Keratinocyte (primary cell): ENCODE data around the gene NALCN. TPM values are rescaled to one million over a fixed set of nuclear protein-coding genes. Genes with fewer than 3 reads are reported as not detected.

Source experiments
- DNase-seq: peaks from one replicate; pipeline ENCODE4 v3.0.0-alpha.2; 2011; ENCODE audit warnings: low read depth, missing footprints, low spot score
- FAIRE-seq: peaks from 2 replicates; lab custom pipeline; 2011; peaks lifted over from hg19 to GRCh38; lab: Jason Lieb, UNC
- H2AFZ ChIP-seq: 2 replicates; pipeline ENCODE4 v1.6.0; 2012; ENCODE audit warnings: low read length, control low read depth, inconsistent platforms; ENCODE audit not compliant: control insufficient read depth
- H3K27ac ChIP-seq: 2 replicates; pipeline ENCODE4 v1.5.1; 2011; ENCODE audit warnings: low read length; ENCODE audit not compliant: control insufficient read depth, insufficient read depth
- H3K27me3 ChIP-seq: 3 replicates; pipeline ENCODE4 v1.6.0; 2011; ENCODE audit warnings: low read length; ENCODE audit not compliant: control insufficient read depth, insufficient read depth; ENCODE audit errors: extremely low read depth
- H3K36me3 ChIP-seq, 2 experiments: 2 replicates in 1 of 2; 3 replicates in 1 of 2; pipeline ENCODE4 v1.5.1; 2011; ENCODE audit warnings: low read length in 2 of 2, mild to moderate bottlenecking in 1 of 2; ENCODE audit not compliant: control insufficient read depth in 2 of 2, insufficient read depth in 2 of 2; ENCODE audit errors: extremely low read depth in 1 of 2
- H3K4me1 ChIP-seq: 3 replicates; pipeline ENCODE4 v1.5.1; 2011; ENCODE audit warnings: low read length; ENCODE audit not compliant: control insufficient read depth, insufficient read depth; ENCODE audit errors: extremely low read depth
- H3K4me2 ChIP-seq: 3 replicates; pipeline ENCODE4 v1.6.0; 2011; ENCODE audit warnings: low read depth, low read length; ENCODE audit not compliant: control insufficient read depth, insufficient read depth; ENCODE audit errors: extremely low read depth
- H3K4me3 ChIP-seq, 3 experiments: fragments of 200-600 bp in 1 of 3; sonication (generic) in 1 of 3; 2 replicates in 2 of 3; 3 replicates in 1 of 3; pipeline ENCODE4 v1.5.1; 2011 to 2016; ENCODE audit warnings: low read length in 3 of 3, mild to moderate bottlenecking in 3 of 3, control low read depth in 2 of 3, inconsistent platforms in 1 of 3, low read depth in 1 of 3, mixed read lengths in 1 of 3, mixed run types in 1 of 3, moderate library complexity in 1 of 3; ENCODE audit not compliant: control insufficient read depth in 2 of 3, insufficient read depth in 2 of 3; ENCODE audit errors: extremely low read depth in 1 of 3
- H3K79me2 ChIP-seq: 2 replicates; pipeline ENCODE4 v1.6.0; 2012; ENCODE audit warnings: low read length; ENCODE audit not compliant: control insufficient read depth, insufficient read depth
- H3K9ac ChIP-seq: 3 replicates; pipeline ENCODE4 v1.6.0; 2011; ENCODE audit warnings: low read length; ENCODE audit not compliant: control insufficient read depth, insufficient read depth; ENCODE audit errors: extremely low read depth
- H3K9me1 ChIP-seq: 3 replicates; pipeline ENCODE4 v1.6.0; 2011; ENCODE audit warnings: low read length; ENCODE audit not compliant: control insufficient read depth, insufficient read depth; ENCODE audit errors: extremely low read depth
- H3K9me3 ChIP-seq: 2 replicates; pipeline ENCODE4 v1.5.1; 2012; ENCODE audit warnings: low read depth, low read length; ENCODE audit not compliant: control insufficient read depth
- H4K20me1 ChIP-seq: 3 replicates; pipeline ENCODE4 v1.6.0; 2011; ENCODE audit warnings: low read length; ENCODE audit not compliant: control insufficient read depth, insufficient read depth; ENCODE audit errors: extremely low read depth
- EZH2 ChIP-seq: IDR thresholded peaks from one replicate; pipeline ENCODE4 v1.6.1; 2012; ENCODE audit warnings: inconsistent platforms, mild to moderate bottlenecking, low read length, moderate library complexity
- dilution Hi-C: fragments of 300-500 bp; cut with MboI; formaldehyde crosslinking; loops from one replicate; pipeline ENCODE4 v1.7.0; 2020; ENCODE audit warnings: low sequenced_read_pairs; ENCODE audit not compliant: extremely low pct_ligation_motif_present
- polyA plus RNA-seq, 5 experiments: library from polyadenylated mRNA; depleted of rRNA in 3 of 5; stranded (reverse) in 3 of 5; stranded (forward) in 1 of 5; unstranded in 1 of 5; fragments of >200 nt; gene quantifications; 1 replicate in 1 of 5; 2 replicates in 3 of 5; 3 replicates in 1 of 5; pipeline versions ENCODE4 v1.2.1 to v1.2.3, GENCODE V29; 2011 to 2012; ENCODE audit warnings: missing spikeins in 2 of 5, low read depth in 1 of 5, low replicate concordance in 1 of 5
- TF ChIP-seq, protein P1 (sequence below), 3 experiments: IDR thresholded peaks in 1 of 3; conservative IDR thresholded peaks in 1 of 3; optimal IDR thresholded peaks in 1 of 3; 2 replicates in 2 of 3; 3 replicates in 1 of 3; pipeline versions ENCODE3 to v1.5.1; 2011; ENCODE audit warnings: low read length in 3 of 3, mild to moderate bottlenecking in 3 of 3, moderate library complexity in 2 of 3, control low read depth in 1 of 3, inconsistent platforms in 1 of 3; ENCODE audit not compliant: insufficient read depth in 2 of 3; ENCODE audit errors: extremely low read depth in 1 of 3

The NALCN gene
- polyA plus RNA-seq, 1 donor (not counting 4 experiments of a cell fraction or from before 2014, with no cell fraction given), result 0.16 TPM

DNA sequence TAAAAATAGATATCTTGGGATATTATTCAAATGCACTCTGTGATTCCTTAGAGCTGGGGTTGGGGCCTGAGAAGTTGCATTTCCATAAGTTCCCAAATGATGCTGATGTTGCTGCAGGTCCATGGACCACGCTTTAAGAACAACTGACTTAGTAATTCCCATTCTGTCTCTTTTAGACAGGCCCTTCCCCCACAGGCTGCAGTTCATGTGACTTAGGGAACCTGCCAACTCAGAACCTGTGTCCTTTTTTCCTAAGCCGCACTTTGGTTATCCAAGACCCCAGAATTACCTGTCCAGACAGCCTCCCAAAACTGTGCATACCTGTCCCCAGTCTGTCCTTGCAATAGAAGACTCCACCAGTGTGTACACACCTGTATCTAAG, 34.4 kb upstream of the NALCN start:
- FAIRE-seq, result peak; percentile 57
- H3K27ac ChIP-seq, result peak overlapping the region; percentile 98
- peak overlapping the region; percentile 34 for H3K9ac ChIP-seq
- no peaks in the 10 kb centered on the region for H3K9me1 ChIP-seq
- H3K4me2 ChIP-seq, result peak overlapping the region; percentile 73
- H3K9me3 ChIP-seq, result no peaks in the 10 kb centered on the region
- no peaks in the 10 kb centered on the region for H3K27me3 ChIP-seq
- peak overlapping the region in 1 of 3 experiments; percentile 25 for H3K4me3 ChIP-seq
- H3K79me2 ChIP-seq, result no peaks in the 10 kb centered on the region
- no peak overlapping the region for H2AFZ ChIP-seq
- DNase-seq, result no peak
- peaks cover 53% of the 10 kb centered on the region for H3K4me1 ChIP-seq
- H3K36me3 ChIP-seq, result no peaks in the 10 kb centered on the region
- TF ChIP-seq, protein P1, sequence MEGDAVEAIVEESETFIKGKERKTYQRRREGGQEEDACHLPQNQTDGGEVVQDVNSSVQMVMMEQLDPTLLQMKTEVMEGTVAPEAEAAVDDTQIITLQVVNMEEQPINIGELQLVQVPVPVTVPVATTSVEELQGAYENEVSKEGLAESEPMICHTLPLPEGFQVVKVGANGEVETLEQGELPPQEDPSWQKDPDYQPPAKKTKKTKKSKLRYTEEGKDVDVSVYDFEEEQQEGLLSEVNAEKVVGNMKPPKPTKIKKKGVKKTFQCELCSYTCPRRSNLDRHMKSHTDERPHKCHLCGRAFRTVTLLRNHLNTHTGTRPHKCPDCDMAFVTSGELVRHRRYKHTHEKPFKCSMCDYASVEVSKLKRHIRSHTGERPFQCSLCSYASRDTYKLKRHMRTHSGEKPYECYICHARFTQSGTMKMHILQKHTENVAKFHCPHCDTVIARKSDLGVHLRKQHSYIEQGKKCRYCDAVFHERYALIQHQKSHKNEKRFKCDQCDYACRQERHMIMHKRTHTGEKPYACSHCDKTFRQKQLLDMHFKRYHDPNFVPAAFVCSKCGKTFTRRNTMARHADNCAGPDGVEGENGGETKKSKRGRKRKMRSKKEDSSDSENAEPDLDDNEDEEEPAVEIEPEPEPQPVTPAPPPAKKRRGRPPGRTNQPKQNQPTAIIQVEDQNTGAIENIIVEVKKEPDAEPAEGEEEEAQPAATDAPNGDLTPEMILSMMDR (optimal IDR thresholded peaks at IDR 0.05 in 1 of 3, IDR thresholded peaks at IDR 0.05 in 1 of 3, conservative IDR thresholded peaks at IDR 0.05 in 1 of 3; ENCODE audit: extremely low read depth in 1 of 3, insufficient read depth in 2 of 3, low read length in 3 of 3), result no peak
- dilution Hi-C loops, result no loop called here
- H4K20me1 ChIP-seq, result no peaks in the 10 kb centered on the region

DNA sequence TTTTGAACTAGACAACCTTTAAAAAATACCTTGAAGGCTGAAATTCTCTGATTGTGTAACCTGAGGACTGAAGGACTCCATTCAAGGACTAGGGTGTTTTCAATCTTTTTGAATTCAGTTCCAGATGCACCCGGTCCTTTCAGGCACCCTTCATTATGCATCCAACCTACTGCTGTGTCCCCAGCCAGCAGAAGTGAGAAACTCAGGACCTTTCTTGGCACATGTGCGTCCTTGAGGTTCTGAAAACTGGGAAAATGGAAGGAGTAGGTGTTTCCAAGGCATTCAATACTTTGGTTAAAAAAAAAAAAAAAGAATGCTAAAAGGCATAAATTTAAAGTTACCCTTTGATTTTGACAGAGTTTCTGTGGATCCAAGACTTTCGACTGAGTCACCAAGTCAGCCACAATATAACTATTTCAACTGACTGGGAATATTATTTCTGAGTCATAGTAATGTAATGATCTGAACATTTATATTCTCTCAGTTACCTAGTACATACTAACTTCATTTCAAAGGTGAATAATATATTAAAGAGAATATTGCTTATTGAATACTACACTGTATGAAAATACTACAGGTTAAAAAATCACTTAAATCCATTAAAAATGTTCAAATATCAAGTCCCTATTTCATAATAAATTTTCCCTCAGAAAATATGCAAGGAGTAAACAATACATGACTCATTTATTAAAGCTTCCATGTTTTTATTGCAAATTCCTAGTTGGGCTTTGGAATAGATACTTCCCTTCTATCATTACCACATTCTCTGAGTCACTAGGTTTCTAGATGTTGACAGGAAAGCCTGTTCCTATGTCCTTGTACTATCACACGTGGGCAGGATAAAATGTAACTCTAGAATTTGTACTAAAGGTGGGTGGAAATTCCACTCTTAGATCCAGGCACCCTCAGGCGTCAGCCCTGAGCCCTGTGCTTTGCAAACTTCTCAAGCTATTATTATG, 33.8 kb upstream of the NALCN start:
- no peak for TF ChIP-seq EZH2
- TF ChIP-seq, protein P1 (optimal IDR thresholded peaks at IDR 0.05 in 1 of 3, IDR thresholded peaks at IDR 0.05 in 1 of 3, conservative IDR thresholded peaks at IDR 0.05 in 1 of 3; ENCODE audit: extremely low read depth in 1 of 3, insufficient read depth in 2 of 3, low read length in 3 of 3), result no peak
- Histone ChIP-seq H3K4me3 (peak overlapping the region in 1 of 3 experiments; percentile 23), H3K79me2 (no peaks in the 10 kb centered on the region), H3K27ac (peak overlapping the region; percentile 98), H3K36me3 (no peaks in the 10 kb centered on the region), H3K9me3 (no peaks in the 10 kb centered on the region), H3K9ac (peak overlapping the region; percentile 64), H3K4me1 (peaks cover 46% of the 10 kb centered on the region), H3K9me1 (no peaks in the 10 kb centered on the region), H2AFZ (peak overlapping the region; percentile 61), H4K20me1 (no peaks in the 10 kb centered on the region), H3K27me3 (no peaks in the 10 kb centered on the region), H3K4me2 (peak overlapping the region; percentile 77)
- DNase-seq (peak; percentile 79), FAIRE-seq (peak; percentile 55)
- dilution Hi-C loops, result no loop called here
